ENCODE data around the gene VCPKMT.

DNA sequence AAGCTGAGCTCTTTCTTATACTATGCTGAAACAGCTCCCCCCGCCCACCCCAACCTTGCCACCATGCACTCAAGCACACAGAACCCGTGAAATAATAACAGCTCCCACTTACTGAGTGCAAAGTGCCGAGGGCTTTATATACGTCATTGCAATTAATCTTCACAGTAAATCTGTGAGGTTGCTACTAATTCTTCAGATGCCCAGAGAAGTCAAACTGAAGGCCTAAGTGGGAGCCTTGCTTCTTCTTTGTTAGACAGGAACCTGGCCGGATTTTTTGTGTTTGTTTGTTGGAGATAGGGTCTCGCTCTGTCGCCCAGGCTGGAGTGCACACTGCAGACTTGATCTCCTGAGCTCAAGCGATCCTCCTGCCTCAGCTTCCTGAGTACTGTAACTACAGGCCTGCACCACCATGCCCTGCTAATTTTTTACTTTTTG is 34.0 kb downstream of the VCPKMT start:
- TF ChIP-seq, protein P1, sequence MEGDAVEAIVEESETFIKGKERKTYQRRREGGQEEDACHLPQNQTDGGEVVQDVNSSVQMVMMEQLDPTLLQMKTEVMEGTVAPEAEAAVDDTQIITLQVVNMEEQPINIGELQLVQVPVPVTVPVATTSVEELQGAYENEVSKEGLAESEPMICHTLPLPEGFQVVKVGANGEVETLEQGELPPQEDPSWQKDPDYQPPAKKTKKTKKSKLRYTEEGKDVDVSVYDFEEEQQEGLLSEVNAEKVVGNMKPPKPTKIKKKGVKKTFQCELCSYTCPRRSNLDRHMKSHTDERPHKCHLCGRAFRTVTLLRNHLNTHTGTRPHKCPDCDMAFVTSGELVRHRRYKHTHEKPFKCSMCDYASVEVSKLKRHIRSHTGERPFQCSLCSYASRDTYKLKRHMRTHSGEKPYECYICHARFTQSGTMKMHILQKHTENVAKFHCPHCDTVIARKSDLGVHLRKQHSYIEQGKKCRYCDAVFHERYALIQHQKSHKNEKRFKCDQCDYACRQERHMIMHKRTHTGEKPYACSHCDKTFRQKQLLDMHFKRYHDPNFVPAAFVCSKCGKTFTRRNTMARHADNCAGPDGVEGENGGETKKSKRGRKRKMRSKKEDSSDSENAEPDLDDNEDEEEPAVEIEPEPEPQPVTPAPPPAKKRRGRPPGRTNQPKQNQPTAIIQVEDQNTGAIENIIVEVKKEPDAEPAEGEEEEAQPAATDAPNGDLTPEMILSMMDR (conservative IDR thresholded peaks at IDR 0.05): no peak
- no peak for TF ChIP-seq EZH2 (IDR thresholded peaks at IDR 0.05; ENCODE audit: low read depth)

Measured in PC-9 (cell line).